HepG2 (cell line): ENCODE results near the gene UGT1A8. TPM values are rescaled to one million over a fixed set of nuclear protein-coding genes. Genes with fewer than 3 reads are reported as not detected.
A peak's percentile ranks its signal among the peaks of the same experiment; 100 is the strongest.

ENCODE experiments used
- ATAC-seq: fragments of 200-7000 bp; cut with Tn5 transposase; 3 replicates; pipeline ENCODE4 v1.9.1; 2020; ENCODE audit warnings: mild to moderate bottlenecking, moderate library complexity
- BruUV-seq: library from RNA; stranded (reverse); fragments of 400-500 nt; replicated peaks from 2 replicates; lab custom pipeline; 2021; lab: Mats Ljungman, UMichigan
- CTCF ChIA-PET: fragments of 300-600 bp; formaldehyde crosslinking; extraction: SDS; loops from one replicate; lab custom pipeline; 2021; ENCODE audit warnings: low total read pairs, inconsistent platforms, low intra/inter-chr PET ratio; lab: Yijun Ruan, JAX
- POLR2A ChIA-PET: fragments of 350-600 bp; sonication (Branson Sonifier 250); formaldehyde crosslinking; loops from one replicate; lab custom pipeline; 2020; ENCODE audit warnings: antibody characterized with exemption, inconsistent platforms; lab: Yijun Ruan, JAX
- DNase-seq: peaks from one replicate; pipeline ENCODE4 v3.0.0-alpha.2; 2015; ENCODE audit warnings: low spot score
- FAIRE-seq: peaks from 3 replicates; lab custom pipeline; 2011; peaks lifted over from hg19 to GRCh38; lab: Jason Lieb, UNC
- H2AFZ ChIP-seq: one replicate; pipeline ENCODE4 v1.6.1; 2011; ENCODE audit warnings: low read length, inconsistent platforms
- H3K27ac ChIP-seq: fragments of 300-600 bp; 3 replicates; pipeline ENCODE4 v1.8.0; 2011; ENCODE audit warnings: mixed run types, mild to moderate bottlenecking, mixed read lengths, low read length, inconsistent platforms; ENCODE audit not compliant: insufficient read depth; ENCODE audit errors: extremely low read length
- H3K27me3 ChIP-seq, 2 experiments: fragments of 200-600 bp in 1 of 2; 2 replicates in 1 of 2; 3 replicates in 1 of 2; pipeline versions ENCODE4 v1.6.0 to v1.8.0; 2011; ENCODE audit warnings: low read length in 2 of 2, mild to moderate bottlenecking in 2 of 2, moderate library complexity in 2 of 2, inconsistent platforms in 1 of 2; ENCODE audit not compliant: insufficient read depth in 2 of 2, control insufficient read depth in 1 of 2
- H3K36me3 ChIP-seq, 2 experiments: fragments of 200-600 bp in 1 of 2; replicated peaks in 1 of 2; 2 replicates in 1 of 2; 3 replicates in 1 of 2; pipeline versions ENCODE4 v1.5.1 to v1.8.0; 2011; ENCODE audit warnings: low read length in 2 of 2, inconsistent platforms in 1 of 2; ENCODE audit not compliant: insufficient read depth in 2 of 2, control insufficient read depth in 1 of 2
- H3K4me1 ChIP-seq: 2 replicates; pipeline ENCODE4 v1.5.1; 2012; ENCODE audit warnings: low read length, inconsistent platforms; ENCODE audit not compliant: insufficient read depth
- H3K4me2 ChIP-seq: 2 replicates; pipeline ENCODE4 v1.6.0; 2011; ENCODE audit warnings: low read depth, low read length, inconsistent platforms
- H3K4me3 ChIP-seq, 3 experiments: fragments of 200-600 bp in 1 of 3; sonication (generic), shearing (Covaris generic) in 1 of 3; replicated peaks in 1 of 3; 2 replicates each; pipeline ENCODE4 v1.5.1; 2011 to 2016; ENCODE audit warnings: low read length in 3 of 3, inconsistent platforms in 2 of 3, low read depth in 2 of 3, mild to moderate bottlenecking in 2 of 3, control low read depth in 1 of 3, mixed read lengths in 1 of 3; ENCODE audit not compliant: insufficient read depth in 1 of 3
- H3K79me2 ChIP-seq: one replicate; pipeline ENCODE4 v1.6.1; 2011; ENCODE audit warnings: low read length, inconsistent platforms; ENCODE audit not compliant: insufficient read depth
- H3K9ac ChIP-seq: 2 replicates; pipeline ENCODE4 v1.6.0; 2011; ENCODE audit warnings: mild to moderate bottlenecking, low read depth, low read length, inconsistent platforms; ENCODE audit not compliant: insufficient read depth
- H3K9me3 ChIP-seq: 2 replicates; pipeline ENCODE4 v1.5.1; 2012; ENCODE audit warnings: mild to moderate bottlenecking, low read length
- H4K20me1 ChIP-seq: 2 replicates; pipeline ENCODE4 v1.6.0; 2011; ENCODE audit warnings: inconsistent platforms, mild to moderate bottlenecking, low read length, moderate library complexity; ENCODE audit not compliant: insufficient read depth
- ATAD3A ChIP-seq: sonication (generic); formaldehyde crosslinking; IDR thresholded peaks from 2 replicates; pipeline ENCODE4 v1.4.0; 2020; ENCODE audit warnings: missing genetic modification reagents
- ATF1 ChIP-seq: IDR thresholded peaks from 2 replicates; pipeline ENCODE4 v1.6.1; 2016; ENCODE audit warnings: mild to moderate bottlenecking, control low read depth
- CREB1 ChIP-seq, 2 experiments: fragments of 450-650 bp in 1 of 2; IDR thresholded peaks; 2 replicates each; pipeline ENCODE4 v1.6.1; 2016 to 2017; ENCODE audit warnings: control low read depth in 1 of 2, mild to moderate bottlenecking in 1 of 2, missing compliant biosample characterization in 1 of 2, missing genetic modification characterization in 1 of 2
- FOSL2 ChIP-seq: sonication (generic); formaldehyde crosslinking; IDR thresholded peaks from 2 replicates; pipeline ENCODE4 v1.4.0; 2020; ENCODE audit warnings: missing genetic modification reagents
- FOXA1 ChIP-seq, 2 experiments: fragments of 450-650 bp in 1 of 2; sonication (generic) in 1 of 2; formaldehyde crosslinking in 1 of 2; IDR thresholded peaks; 2 replicates each; pipeline versions ENCODE4 v1.4.0 to v1.6.1; 2016 to 2020; ENCODE audit warnings: missing genetic modification reagents in 1 of 2
- FOXK2 ChIP-seq: fragments of 450-650 bp; IDR thresholded peaks from 2 replicates; pipeline ENCODE4 v1.6.1; 2016
- MAFF ChIP-seq: IDR thresholded peaks from 2 replicates; pipeline ENCODE4 v1.6.1; 2011; ENCODE audit warnings: low read depth, low read length, improper control_type of control experiment
- MAFG ChIP-seq: sonication (generic); formaldehyde crosslinking; IDR thresholded peaks from 2 replicates; pipeline ENCODE4 v1.5.1; 2020; ENCODE audit warnings: mild to moderate bottlenecking, missing genetic modification reagents
- MAFK ChIP-seq, 2 experiments: IDR thresholded peaks in 1 of 2; conservative IDR thresholded peaks in 1 of 2; 2 replicates each; pipeline ENCODE4 v1.6.1; 2011; ENCODE audit warnings: improper control_type of control experiment in 2 of 2, low read length in 2 of 2
- NFATC3 ChIP-seq: sonication (generic); formaldehyde crosslinking; IDR thresholded peaks from 2 replicates; pipeline ENCODE4 v1.5.1; 2020; ENCODE audit warnings: mild to moderate bottlenecking, missing genetic modification reagents
- NFE2L2 ChIP-seq: fragments of 150-350 bp; IDR thresholded peaks from 2 replicates; pipeline ENCODE4 v1.6.1; 2014; ENCODE audit warnings: low read length
- PAWR ChIP-seq: sonication (generic); formaldehyde crosslinking; IDR thresholded peaks from 2 replicates; pipeline ENCODE4 v1.4.0; 2020; ENCODE audit warnings: missing genetic modification reagents, mild to moderate bottlenecking, borderline replicate concordance
- PHF8 ChIP-seq: sonication (generic); formaldehyde crosslinking; IDR thresholded peaks from 2 replicates; pipeline ENCODE4 v1.5.0; 2020; ENCODE audit warnings: missing genetic modification reagents
- PRMT3 ChIP-seq: sonication (generic); formaldehyde crosslinking; IDR thresholded peaks from 2 replicates; pipeline ENCODE4 v1.8.1; 2022; ENCODE audit warnings: low read depth, mild to moderate bottlenecking, moderate library complexity, missing genetic modification reagents, borderline replicate concordance
- REL ChIP-seq: sonication (generic); formaldehyde crosslinking; conservative IDR thresholded peaks from 2 replicates; pipeline ENCODE4 v1.8.0; 2022; ENCODE audit warnings: mild to moderate bottlenecking, missing genetic modification reagents, moderate library complexity
- SETDB1 ChIP-seq: sonication (generic); formaldehyde crosslinking; IDR thresholded peaks from 2 replicates; pipeline ENCODE4 v1.5.1; 2020; ENCODE audit warnings: missing genetic modification reagents, mild to moderate bottlenecking, borderline replicate concordance
- ZNF230 ChIP-seq: sonication (generic); formaldehyde crosslinking; IDR thresholded peaks from 2 replicates; pipeline ENCODE4 v1.4.0; 2020; ENCODE audit warnings: mild to moderate bottlenecking, missing genetic modification reagents
- ZNF530 ChIP-seq: sonication (generic); formaldehyde crosslinking; IDR thresholded peaks from 2 replicates; pipeline ENCODE4 v1.5.0; 2020; ENCODE audit warnings: low read depth, mild to moderate bottlenecking, missing genetic modification reagents
- ZNF550 ChIP-seq: sonication (generic); formaldehyde crosslinking; IDR thresholded peaks from 2 replicates; pipeline ENCODE4 v1.4.0; 2020; ENCODE audit warnings: mild to moderate bottlenecking, missing genetic modification reagents, borderline replicate concordance
- ZNF572 ChIP-seq: sonication (generic); formaldehyde crosslinking; IDR thresholded peaks from 2 replicates; pipeline ENCODE4 v1.5.1; 2020; ENCODE audit warnings: mild to moderate bottlenecking, missing genetic modification reagents
- ZNF850 ChIP-seq: sonication (generic); formaldehyde crosslinking; conservative IDR thresholded peaks from 2 replicates; pipeline ENCODE4 v1.9.0; 2021; ENCODE audit warnings: mild to moderate bottlenecking, missing genetic modification reagents
- ZSCAN29 ChIP-seq: sonication (generic); formaldehyde crosslinking; conservative IDR thresholded peaks from 2 replicates; pipeline ENCODE4 v1.4.0; 2020; ENCODE audit warnings: mild to moderate bottlenecking, missing genetic modification reagents
- WGBS: methylation state at CpG from one replicate; pipeline ENCODE4 v1.1.6; 2017; ENCODE audit warnings: low lambda C conversion rate; 5-methylcytosine and 5-hydroxymethylcytosine counted together
- in situ Hi-C: cut with HindIII; loops from 2 replicates; pipeline ENCODE4 v1.10.0; 2017; ENCODE audit warnings: low pct_unique_long_range_greater_than_20kb; ENCODE audit not compliant: extremely low pct_ligation_motif_present
- intact Hi-C: fragments of 100-400 bp; cut with micrococcal nuclease; formaldehyde crosslinking; loops from one replicate; pipeline ENCODE4 v1.10.0; 2022; ENCODE audit not compliant: unreplicated experiment
- polyA plus RNA-seq, 8 experiments: library from polyadenylated mRNA; depleted of rRNA in 3 of 8; stranded (reverse) in 7 of 8; unstranded in 1 of 8; fragments of >200 nt; fragmentation: Illumina TruSeq in 4 of 8; extraction: Trizol in 4 of 8; gene quantifications; 2 replicates each; pipeline versions ENCODE4 v1.2.1 to v1.2.3, GENCODE V29; 2011 to 2016; ENCODE audit warnings: low read depth in 4 of 8, missing spikeins in 1 of 8, mixed read lengths in 1 of 8; ENCODE audit not compliant: insufficient read depth in 1 of 8
- total RNA-seq, 5 experiments: library from RNA; depleted of rRNA; stranded (reverse); fragments of >200 nt; fragmentation: Illumina TruSeq; extraction: Trizol; gene quantifications; 2 replicates each; pipeline ENCODE4 v1.2.3, GENCODE V29; 2016; ENCODE audit warnings: low read depth in 1 of 5

Gene UGT1A8
- total and polyA plus RNA-seq, 2 of the 13 experiments (the other 11 are each of a cell fraction or from before 2014, with no cell fraction given): not detected

GRCh38 chr2:233605680-233606079 is 11.8 kb upstream of the UGT1A8 start (continued):
- TF ChIP-seq ZNF550 (CRISPR knock-in tag) (no peak), FOXA1 (IDR thresholded peaks at IDR 0.05) (no peak), FOXA1 (CRISPR knock-in tag; IDR thresholded peaks at IDR 0.05) (no peak)
- TF ChIP-seq, all 625 proteins: peak for 0

DNA sequence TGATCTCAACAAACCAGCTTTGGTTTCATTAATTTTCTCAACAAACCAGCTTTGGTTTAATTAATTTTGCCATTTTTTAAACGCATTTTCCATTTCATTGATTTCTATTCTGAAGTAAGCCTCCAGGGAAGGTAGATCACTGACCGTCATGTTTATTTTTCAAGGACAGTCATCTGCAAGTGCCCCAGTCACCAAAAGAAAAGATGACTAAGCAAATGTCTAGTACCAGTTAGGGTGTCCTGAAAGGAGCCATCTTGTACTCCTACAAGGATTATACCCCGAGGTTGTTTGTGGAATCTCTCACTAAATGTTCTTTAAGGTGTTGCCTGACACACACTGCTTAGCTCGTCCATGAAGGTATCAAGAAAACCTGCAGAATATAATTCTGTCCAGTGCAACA is 6.1 kb upstream of the UGT1A8 start:
- H3K4me2 ChIP-seq: no peak overlapping the region
- TF ChIP-seq SETDB1 (CRISPR knock-in tag): no peak
- TF ChIP-seq CREB1 (IDR thresholded peaks at IDR 0.05): no peak
- TF ChIP-seq CREB1 (CRISPR knock-in tag; IDR thresholded peaks at IDR 0.05): no peak
- TF ChIP-seq ATAD3A (CRISPR knock-in tag): no peak
- no peak for TF ChIP-seq ATF1 (CRISPR knock-in tag)
- no peak for TF ChIP-seq ZNF230 (CRISPR knock-in tag)
- TF ChIP-seq ZNF850 (CRISPR knock-in tag): no peak
- TF ChIP-seq ZSCAN29 (CRISPR knock-in tag): no peak
- TF ChIP-seq FOSL2 (CRISPR knock-in tag): 0 out of 2 replicates have a peak, but pooled peaks have one; percentile 18
- peak; percentile 51; the same call in 1 of the 2 replicates for TF ChIP-seq MAFG (CRISPR knock-in tag)
- peak; percentile 88 to 92 for TF ChIP-seq MAFK (conservative IDR thresholded peaks at IDR 0.05 in 1 of 2, IDR thresholded peaks at IDR 0.05 in 1 of 2; ENCODE audit: low read length in 2 of 2)
- no peak for TF ChIP-seq ZNF572 (CRISPR knock-in tag)
- TF ChIP-seq ZNF530: no peak
- no peak for TF ChIP-seq PHF8 (CRISPR knock-in tag)
- TF ChIP-seq MAFF: peak; percentile 86
- no peak for TF ChIP-seq PAWR (CRISPR knock-in tag)
- peak; percentile 80; the same call in 1 of the 2 replicates for TF ChIP-seq NFE2L2
- TF ChIP-seq PRMT3 (CRISPR knock-in tag): no peak
- TF ChIP-seq NFATC3 (CRISPR knock-in tag): no peak
- TF ChIP-seq REL (CRISPR knock-in tag): no peak
- no peak for TF ChIP-seq FOXK2
- no peak overlapping the region for H3K4me3 ChIP-seq
- no TSS peak for BruUV-seq
- intact Hi-C loops: no loop called here
- no peak overlapping the region for H3K9ac ChIP-seq
- in situ Hi-C loops: no loop called here
- H3K27me3 ChIP-seq: no peaks in the 10 kb centered on the region
- H4K20me1 ChIP-seq: no peaks in the 10 kb centered on the region
- H3K36me3 ChIP-seq: no peaks in the 10 kb centered on the region
- H3K4me1 ChIP-seq: no peaks in the 10 kb centered on the region
- no peak overlapping the region for H2AFZ ChIP-seq
- no peak for ATAC-seq
- FAIRE-seq: no peak
- H3K79me2 ChIP-seq: no peaks in the 10 kb centered on the region
- H3K27ac ChIP-seq: no peak overlapping the region
- CTCF ChIA-PET: no interaction called here
- H3K9me3 ChIP-seq: no peaks in the 10 kb centered on the region
- DNase-seq: peak; percentile 19
- 4% methylated on average over 4 of the region's 4 CpGs for WGBS
- POLR2A ChIA-PET: no interaction called here
